ENCODE data around the gene NDFIP1. TPM values are rescaled to one million over a fixed set of nuclear protein-coding genes. Genes with fewer than 3 reads are reported as not detected.

NDFIP1 gene
- total and polyA plus RNA-seq, 2 of the 4 experiments (the other 2 are of a cell fraction) = 7.7 to 15.4 TPM

- BruUV-seq (replicated peaks) = no TSS peak
- no peak overlapping the region for H2AFZ ChIP-seq (replicated peaks; ENCODE audit: low read length, poor library complexity)
- dilution Hi-C loops (cut with HindIII; ENCODE audit: low sequenced_read_pairs, unreplicated experiment) = no loop called here
- no peak overlapping the region for H4K8ac ChIP-seq (ENCODE audit: low read depth in 2 of 2, low read length in 2 of 2)
- no peak overlapping the region for H3K4ac ChIP-seq (ENCODE audit: low read depth, low read length)
- no peak overlapping the region for H3K14ac ChIP-seq (replicated peaks; ENCODE audit: low read depth, low read length)
- no peak overlapping the region for H2BK15ac ChIP-seq (ENCODE audit: low read depth, low read length)
- H3K27me3 ChIP-seq (ENCODE audit: control insufficient read depth, insufficient read depth, low read length) = peaks cover 26% of the 10 kb centered on the region
- H2BK20ac ChIP-seq (ENCODE audit: low read depth, low read length) = no peak overlapping the region
- no peak overlapping the region for H3K56ac ChIP-seq (ENCODE audit: extremely low read depth, insufficient read depth, low read length)
- no peaks in the 10 kb centered on the region for H4K20me1 ChIP-seq (ENCODE audit: insufficient read depth, low read length)
- no peak overlapping the region for H4K91ac ChIP-seq (ENCODE audit: insufficient read depth, low read depth, low read length)
- H3K4me3 ChIP-seq (ENCODE audit: insufficient read depth, low read depth, low read length) = no peak overlapping the region
- TF ChIP-seq RAD21 (IDR thresholded peaks at IDR 0.05; ENCODE audit: low read length) (no peak), POLR2A (IDR thresholded peaks at IDR 0.05; ENCODE audit: low read depth, low read length) (no peak), SMC3 (IDR thresholded peaks at IDR 0.05; ENCODE audit: low read depth, low read length) (no peak), RCOR1 (IDR thresholded peaks at IDR 0.05; ENCODE audit: insufficient replicate concordance, low read length) (no peak), NFE2L2 (IDR thresholded peaks at IDR 0.05; ENCODE audit: low read depth, low read length) (no peak), RFX5 (IDR thresholded peaks at IDR 0.05; ENCODE audit: low read depth, low read length) (no peak), CEBPB (IDR thresholded peaks at IDR 0.05; ENCODE audit: low read depth, low read length) (no peak), CHD1 (IDR thresholded peaks at IDR 0.05; ENCODE audit: low read depth, low read length) (no peak), BHLHE40 (IDR thresholded peaks at IDR 0.05; ENCODE audit: low read depth, low read length) (no peak), ELK1 (IDR thresholded peaks at IDR 0.05; ENCODE audit: borderline replicate concordance, low read depth, low read length) (no peak), FOS (IDR thresholded peaks at IDR 0.05; ENCODE audit: low read depth, low read length) (no peak), USF2 (IDR thresholded peaks at IDR 0.05; ENCODE audit: low read depth, low read length) (no peak), MXI1 (IDR thresholded peaks at IDR 0.05; ENCODE audit: borderline replicate concordance, low read depth, low read length) (no peak), CTCF (conservative IDR thresholded peaks at IDR 0.05; ENCODE audit: low read depth, low read length) (no peak), MAZ (IDR thresholded peaks at IDR 0.05; ENCODE audit: borderline replicate concordance, low read depth, low read length) (no peak), MAFK (IDR thresholded peaks at IDR 0.05; ENCODE audit: low read depth, low read length) (no peak)
- H3K23ac ChIP-seq (ENCODE audit: low read depth, low read length) = no peak overlapping the region
- no peak overlapping the region for H4K5ac ChIP-seq (ENCODE audit: low read depth, low read length)
- no peaks in the 10 kb centered on the region for H3K79me1 ChIP-seq (ENCODE audit: low read depth in 1 of 2, low read length in 2 of 2)
- POLR2A ChIA-PET (ENCODE audit: unreplicated experiment) = no interaction called here
- 33% methylated on average over 1 of the region's 6 CpGs; no CpG with 5 or more reads in 1 of the 2 experiments for WGBS, 2 experiments (ENCODE audit: extremely low coverage in 2 of 2, insufficient read length in 1 of 2)
- no peak overlapping the region for H3K18ac ChIP-seq (ENCODE audit: low read depth, low read length)
- no peak overlapping the region for H3K9ac ChIP-seq (ENCODE audit: low read depth, low read length)
- no peak overlapping the region for H3K27ac ChIP-seq (ENCODE audit: insufficient read depth, low read length)
- no peaks in the 10 kb centered on the region for H3K9me3 ChIP-seq (ENCODE audit: control insufficient read depth, insufficient read depth, low read length)
- DNase-seq (no peak), ATAC-seq (ENCODE audit: low read depth) (no peak)
- no peaks in the 10 kb centered on the region for H3K4me1 ChIP-seq (ENCODE audit: control insufficient read depth, insufficient read depth, low read length)
- no peak overlapping the region for H2AK9ac ChIP-seq (replicated peaks; ENCODE audit: low read depth, low read length, poor library complexity)
- CTCF ChIA-PET = no interaction called here
- no peak overlapping the region for H2BK5ac ChIP-seq (ENCODE audit: low read depth, low read length, poor library complexity, severe bottlenecking)
- intact Hi-C loops (cut with micrococcal nuclease) = no loop called here
- no peak overlapping the region for H2AK5ac ChIP-seq (ENCODE audit: low read depth, low read length)
- in situ Hi-C loops (cut with MboI; ENCODE audit: low sequenced_read_pairs) = no loop called here
- no peaks in the 10 kb centered on the region for H3K9me1 ChIP-seq (ENCODE audit: insufficient read depth, low read length)
- no peak overlapping the region for H2BK120ac ChIP-seq (ENCODE audit: low read depth, low read length)
- H3K4me2 ChIP-seq (ENCODE audit: low read depth, low read length) = no peak overlapping the region
- H3K36me3 ChIP-seq (ENCODE audit: control insufficient read depth, insufficient read depth, low read length) = no peaks in the 10 kb centered on the region
These were observed 29.3 kb upstream of the NDFIP1 start for GRCh38 chr5:142079306-142079721.
